HUES6 (cell line): Measurements from ENCODE around the gene RPTOR.
"Not testable (repeated sequence)": the region's sequence is repeated elsewhere in the genome, so short reads cannot be mapped to it uniquely, and the experiment has no call there.

Source experiments
- H3K27ac ChIP-seq: 2 replicates; pipeline ENCODE4 v1.7.0; 2013; ENCODE audit warnings: low read depth, mild to moderate bottlenecking, low read length, inconsistent platforms
- H3K27me3 ChIP-seq: 2 replicates; pipeline ENCODE4 v1.6.1; 2013; ENCODE audit warnings: low read length; ENCODE audit not compliant: control insufficient read depth, insufficient read depth
- H3K36me3 ChIP-seq: 2 replicates; pipeline ENCODE4 v1.6.1; 2013; ENCODE audit warnings: low read length; ENCODE audit not compliant: control insufficient read depth, insufficient read depth
- H3K4me1 ChIP-seq: 2 replicates; pipeline ENCODE4 v1.6.1; 2013; ENCODE audit warnings: low read length; ENCODE audit not compliant: control insufficient read depth, insufficient read depth
- H3K4me3 ChIP-seq: 2 replicates; pipeline ENCODE4 v1.5.1; 2013; ENCODE audit warnings: low read depth, low read length
- H3K9ac ChIP-seq: one replicate; pipeline ENCODE4 v1.6.1; 2013; ENCODE audit warnings: mild to moderate bottlenecking, low read length
- H3K9me3 ChIP-seq: 2 replicates; pipeline ENCODE4 v1.6.1; 2013; ENCODE audit warnings: low read depth, low read length; ENCODE audit not compliant: control insufficient read depth, insufficient read depth

The RPTOR gene

GRCh38 chr17:80762076-80762475, 217.4 kb downstream of the RPTOR start:
- Histone ChIP-seq H3K27me3 (no peaks in the 10 kb centered on the region), H3K36me3 (no peaks in the 10 kb centered on the region), H3K4me3 (no peak overlapping the region), H3K4me1 (no peaks in the 10 kb centered on the region), H3K27ac (no peak overlapping the region), H3K9ac (no peak overlapping the region), H3K9me3 (no peaks in the 10 kb centered on the region)

DNA sequence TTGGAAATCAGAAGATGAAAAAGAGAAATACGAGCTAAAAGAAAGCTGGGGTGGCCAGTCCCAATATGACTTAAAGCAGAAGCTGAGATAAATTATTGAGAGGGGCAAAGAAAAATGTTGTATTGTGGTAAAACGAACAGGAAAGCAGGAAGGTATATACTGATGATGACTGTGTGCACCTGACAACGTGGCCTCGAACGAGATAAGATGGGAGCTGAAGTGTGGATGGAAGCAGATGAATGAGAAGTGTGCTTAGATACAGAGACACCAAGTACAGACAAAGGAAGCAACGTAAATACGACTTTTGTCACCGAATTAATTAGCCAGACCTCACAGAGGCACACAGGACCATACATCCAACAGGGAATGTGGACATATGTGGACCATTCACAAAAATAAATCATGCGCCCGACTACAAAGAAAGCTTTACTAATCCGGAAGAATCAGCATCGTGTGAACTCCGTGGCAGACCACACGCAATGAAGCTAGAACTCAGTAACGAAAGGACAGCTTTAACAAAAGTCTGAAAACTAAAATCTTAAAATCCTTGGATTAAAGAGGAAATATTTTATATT, 218.7 kb downstream of the RPTOR start:
- H3K9ac ChIP-seq, result no peak overlapping the region
- no peak overlapping the region for H3K27ac ChIP-seq
- no peaks in the 10 kb centered on the region for H3K4me1 ChIP-seq
- H3K27me3 ChIP-seq, result no peaks in the 10 kb centered on the region
- H3K36me3 ChIP-seq, result peaks cover under 1% of the 10 kb centered on the region; the same call in 1 of the 2 replicates
- no peak overlapping the region for H3K4me3 ChIP-seq
- no peaks in the 10 kb centered on the region for H3K9me3 ChIP-seq

- not testable (repeated sequence) for H3K27me3 ChIP-seq, H3K4me3 ChIP-seq, H3K27ac ChIP-seq, H3K9me3 ChIP-seq, H3K4me1 ChIP-seq, H3K36me3 ChIP-seq, H3K9ac ChIP-seq
These were observed 220.0 kb downstream of the RPTOR start for GRCh38 chr17:80764627-80765145.

DNA sequence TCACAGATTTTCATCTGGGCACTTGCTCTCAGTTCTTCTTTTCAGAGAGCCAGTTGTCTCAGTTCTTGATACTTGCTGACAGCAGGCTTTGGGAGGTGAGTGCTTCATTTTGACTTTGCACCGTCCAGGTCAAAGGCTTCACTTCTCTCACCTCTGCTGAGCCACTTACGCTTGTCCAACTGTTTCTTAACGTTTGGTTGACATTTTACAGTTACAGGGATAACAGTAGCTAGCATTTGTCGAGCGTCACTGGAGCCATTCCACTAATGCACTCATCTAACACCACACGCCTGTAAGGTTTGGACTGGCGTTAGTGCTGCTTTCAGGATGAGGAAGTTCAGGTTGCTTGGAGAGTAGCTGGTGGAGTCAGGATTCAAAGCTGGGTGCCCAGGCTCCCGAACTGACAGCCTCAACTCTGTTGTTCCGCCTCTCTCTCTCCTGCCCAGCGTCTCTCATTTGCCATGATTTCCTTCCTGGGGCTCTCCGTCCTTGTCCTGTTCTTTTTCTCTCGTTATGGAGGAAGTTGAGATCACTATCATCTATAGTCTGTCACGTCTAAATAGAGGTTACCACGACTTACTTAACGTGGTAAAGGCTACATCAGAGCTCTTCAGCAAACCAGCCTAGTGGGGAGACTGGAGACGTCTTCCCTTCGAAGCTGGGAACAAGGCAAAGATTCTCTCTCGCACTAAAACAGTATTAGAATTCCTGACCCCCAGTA, 220.8 kb downstream of the RPTOR start:
- no peaks in the 10 kb centered on the region; the same call in 1 of the 2 replicates for H3K4me1 ChIP-seq
- H3K9me3 ChIP-seq, result no peaks in the 10 kb centered on the region
- H3K36me3 ChIP-seq, result peaks cover 2% of the 10 kb centered on the region; the same call in 1 of the 2 replicates
- H3K27me3 ChIP-seq, result no peaks in the 10 kb centered on the region
- no peak overlapping the region for H3K4me3 ChIP-seq
- H3K27ac ChIP-seq, result no peak overlapping the region
- H3K9ac ChIP-seq, result no peak overlapping the region

DNA sequence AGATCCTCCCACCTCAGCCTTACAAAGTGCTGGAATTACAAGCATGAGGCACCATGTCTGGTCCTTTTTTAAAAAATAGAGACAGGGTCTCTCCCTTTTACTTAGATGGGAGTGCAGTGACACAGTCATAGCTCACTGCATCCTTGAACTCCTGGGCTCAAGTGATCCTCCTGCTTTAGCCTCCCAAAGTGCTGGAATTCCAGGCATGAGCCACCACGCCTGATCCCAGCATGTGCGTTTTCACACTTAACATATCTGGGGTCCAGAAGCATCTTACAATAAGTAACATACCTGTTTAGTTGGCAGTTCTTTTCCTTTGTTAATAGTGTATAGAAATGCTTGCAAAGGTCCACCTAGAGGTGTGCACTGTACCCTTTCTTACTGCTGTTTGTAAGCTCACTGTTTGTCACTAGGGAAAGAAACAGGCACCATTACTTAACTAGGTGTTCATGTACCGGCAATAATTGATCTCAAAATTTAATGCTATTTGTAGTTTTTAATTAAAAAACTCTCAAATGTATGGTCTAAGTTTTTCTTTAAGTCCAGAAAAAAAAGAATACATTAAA, 221.7 kb downstream of the RPTOR start:
- Histone ChIP-seq H3K4me3 (no peak overlapping the region), H3K36me3 (peaks cover 2% of the 10 kb centered on the region; the same call in 1 of the 2 replicates), H3K4me1 (no peaks in the 10 kb centered on the region; the same call in 1 of the 2 replicates), H3K27ac (no peak overlapping the region), H3K9ac (no peak overlapping the region), H3K9me3 (no peaks in the 10 kb centered on the region), H3K27me3 (no peaks in the 10 kb centered on the region)

DNA sequence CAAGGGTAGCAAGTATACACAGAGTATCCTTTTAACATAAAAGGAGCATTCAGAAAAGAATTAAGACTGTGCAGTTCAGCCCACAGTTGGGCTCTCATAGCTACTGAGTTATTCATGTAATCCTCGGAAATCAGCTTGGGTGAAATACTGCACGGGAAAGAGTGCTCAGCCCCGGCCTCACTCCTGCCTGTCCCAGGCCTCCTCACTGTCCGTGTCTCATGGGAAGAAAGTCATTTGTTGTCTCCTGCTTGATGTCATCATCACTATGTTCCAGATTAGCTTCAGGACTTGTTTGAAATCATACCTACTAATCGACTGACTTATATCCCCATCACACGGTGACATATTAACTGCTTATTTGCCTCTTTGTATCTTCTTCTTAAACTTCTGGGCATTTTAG, 223.8 kb downstream of the RPTOR start:
- no peak overlapping the region for H3K27ac ChIP-seq
- H3K36me3 ChIP-seq, result peaks cover 2% of the 10 kb centered on the region; the same call in 1 of the 2 replicates
- H3K4me1 ChIP-seq, result no peaks in the 10 kb centered on the region; the same call in 1 of the 2 replicates
- H3K9me3 ChIP-seq, result no peaks in the 10 kb centered on the region
- no peaks in the 10 kb centered on the region for H3K27me3 ChIP-seq
- no peak overlapping the region for H3K9ac ChIP-seq
- no peak overlapping the region for H3K4me3 ChIP-seq

DNA sequence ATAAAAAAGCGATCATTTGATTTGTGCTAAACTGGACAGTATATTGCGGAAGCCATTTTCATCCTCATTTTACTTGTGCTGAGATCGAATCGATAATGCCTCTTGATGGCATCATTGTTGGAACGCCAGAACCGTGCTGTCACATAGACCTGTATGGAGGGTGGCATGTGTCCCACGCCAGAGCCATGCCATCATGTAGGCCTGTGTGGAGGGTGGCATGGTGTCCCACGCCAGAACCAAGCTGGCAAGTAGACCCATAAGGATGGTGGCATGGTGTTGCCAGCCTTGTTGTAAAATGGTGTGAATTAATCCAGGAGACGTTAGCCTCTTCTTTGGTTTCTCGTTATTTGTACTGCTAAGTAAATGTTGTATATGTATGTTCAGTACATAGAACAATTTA, 224.3 kb downstream of the RPTOR start:
- H3K4me1 ChIP-seq, result no peaks in the 10 kb centered on the region; the same call in 1 of the 2 replicates
- peaks cover 2% of the 10 kb centered on the region; the same call in 1 of the 2 replicates for H3K36me3 ChIP-seq
- H3K27me3 ChIP-seq, result no peaks in the 10 kb centered on the region
- no peak overlapping the region for H3K27ac ChIP-seq
- H3K9ac ChIP-seq, result no peak overlapping the region
- no peaks in the 10 kb centered on the region for H3K9me3 ChIP-seq
- H3K4me3 ChIP-seq, result no peak overlapping the region

DNA sequence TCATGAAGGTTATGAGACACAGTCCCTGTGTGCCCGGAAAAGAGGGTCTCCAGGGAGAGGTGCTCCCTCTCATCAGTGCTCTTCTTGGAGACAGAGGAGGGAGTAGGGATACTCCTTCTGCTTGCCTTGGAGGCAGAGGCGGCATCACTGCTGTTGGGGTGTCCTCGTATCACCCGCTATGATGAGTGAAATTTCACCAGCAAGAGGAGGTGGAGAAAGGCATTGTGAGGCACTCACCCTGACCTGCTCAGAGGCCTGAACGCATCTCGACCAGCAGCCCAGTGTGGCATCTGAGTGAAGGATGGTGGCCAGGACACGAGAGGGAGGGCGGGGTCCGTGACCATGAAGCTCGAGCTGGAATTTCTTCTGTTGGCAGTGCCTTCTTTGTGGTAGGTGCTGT, 224.9 kb downstream of the RPTOR start:
- no peaks in the 10 kb centered on the region; the same call in 1 of the 2 replicates for H3K4me1 ChIP-seq
- H3K9me3 ChIP-seq, result no peaks in the 10 kb centered on the region
- peaks cover 2% of the 10 kb centered on the region; the same call in 1 of the 2 replicates for H3K36me3 ChIP-seq
- no peaks in the 10 kb centered on the region for H3K27me3 ChIP-seq
- H3K9ac ChIP-seq, result no peak overlapping the region
- H3K4me3 ChIP-seq, result no peak overlapping the region
- no peak overlapping the region for H3K27ac ChIP-seq

DNA sequence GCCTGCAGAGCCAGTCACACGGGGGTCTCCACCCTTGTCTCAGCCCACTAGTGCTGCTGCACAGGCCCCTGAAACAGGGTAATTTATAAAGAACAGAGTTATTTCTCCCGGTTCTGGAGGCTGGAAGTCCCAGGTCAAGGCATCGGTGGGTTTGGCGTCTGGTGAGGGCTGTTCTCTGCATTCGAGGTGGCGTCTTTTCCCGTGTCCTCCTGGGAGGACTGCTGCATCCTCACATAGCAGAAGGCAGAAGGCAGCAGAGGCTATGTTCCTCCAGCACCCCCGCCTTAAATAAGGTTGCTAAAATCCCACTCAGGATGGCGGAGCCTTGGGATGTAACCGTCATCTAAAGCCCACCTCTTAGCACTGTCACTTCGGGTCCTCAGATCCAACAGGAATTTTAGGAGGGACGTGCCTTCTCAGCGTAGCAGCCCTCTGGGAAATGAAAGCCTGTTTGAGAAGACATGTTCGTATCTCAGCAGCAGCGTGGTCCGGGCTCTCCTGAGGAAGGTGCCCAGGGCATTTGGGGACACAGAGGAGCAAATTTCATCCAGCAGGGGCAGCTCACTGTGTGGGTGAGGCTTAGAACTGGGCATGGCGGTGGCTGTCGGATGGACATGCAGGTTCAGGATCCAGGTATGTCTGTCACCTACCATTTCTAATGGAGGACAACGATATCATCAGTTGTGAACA, 225.4 kb downstream of the RPTOR start:
- H3K27ac ChIP-seq, result no peak overlapping the region
- no peaks in the 10 kb centered on the region for H3K27me3 ChIP-seq
- no peaks in the 10 kb centered on the region for H3K9me3 ChIP-seq

DNA sequence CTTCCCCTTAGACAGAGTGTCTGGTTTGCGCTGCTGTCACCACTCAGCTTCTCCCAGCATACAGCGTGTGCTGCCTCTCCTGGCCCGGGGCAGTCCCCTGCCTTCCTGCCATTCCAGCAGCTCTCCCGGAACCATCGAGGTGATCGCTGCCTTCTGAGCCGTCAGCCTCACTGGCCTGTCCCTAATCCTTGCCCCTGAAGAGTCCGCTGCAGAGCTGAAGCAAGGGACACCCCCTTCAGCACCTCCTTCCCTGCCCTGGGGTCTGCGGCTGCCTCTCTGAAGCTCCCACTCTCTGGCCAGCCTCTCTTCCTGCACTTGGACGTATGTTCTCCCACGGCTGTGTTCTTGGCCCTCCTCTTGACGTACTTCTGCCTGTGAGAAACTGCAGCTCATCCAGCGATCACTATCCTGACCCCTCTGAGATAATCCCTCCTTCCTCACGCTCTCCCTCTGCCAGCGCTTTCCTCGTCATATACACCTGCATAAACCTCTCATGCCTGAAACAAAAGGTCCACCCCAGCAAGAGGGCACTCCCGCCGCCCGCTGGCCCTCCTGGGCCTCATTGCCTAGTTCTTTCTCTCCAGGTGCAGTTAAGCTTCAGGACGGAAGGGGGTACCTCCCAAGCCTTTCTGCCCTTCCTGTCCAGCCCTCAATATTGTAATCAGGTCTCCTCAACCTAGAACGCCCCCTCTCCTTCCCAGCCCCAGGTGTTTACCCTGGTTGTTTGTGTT, 226.4 kb downstream of the RPTOR start:
- Histone ChIP-seq H3K9me3 (no peaks in the 10 kb centered on the region), H3K36me3 (peaks cover 2% of the 10 kb centered on the region; the same call in 1 of the 2 replicates), H3K27ac (no peak overlapping the region), H3K27me3 (no peaks in the 10 kb centered on the region), H3K9ac (no peak overlapping the region), H3K4me3 (no peak overlapping the region), H3K4me1 (no peaks in the 10 kb centered on the region; the same call in 1 of the 2 replicates)

More for the DNA sequence above, 225.4 kb downstream of the RPTOR start:
- no peak overlapping the region for H3K9ac ChIP-seq
- no peaks in the 10 kb centered on the region; the same call in 1 of the 2 replicates for H3K4me1 ChIP-seq
- peaks cover 2% of the 10 kb centered on the region; the same call in 1 of the 2 replicates for H3K36me3 ChIP-seq
- H3K4me3 ChIP-seq, result no peak overlapping the region
